ENCODE measurements around the gene ITIH5.
"Not testable (repeated sequence)": the region's sequence is repeated elsewhere in the genome, so short reads cannot be mapped to it uniquely, and the experiment has no call there.

The ITIH5 gene

DNA sequence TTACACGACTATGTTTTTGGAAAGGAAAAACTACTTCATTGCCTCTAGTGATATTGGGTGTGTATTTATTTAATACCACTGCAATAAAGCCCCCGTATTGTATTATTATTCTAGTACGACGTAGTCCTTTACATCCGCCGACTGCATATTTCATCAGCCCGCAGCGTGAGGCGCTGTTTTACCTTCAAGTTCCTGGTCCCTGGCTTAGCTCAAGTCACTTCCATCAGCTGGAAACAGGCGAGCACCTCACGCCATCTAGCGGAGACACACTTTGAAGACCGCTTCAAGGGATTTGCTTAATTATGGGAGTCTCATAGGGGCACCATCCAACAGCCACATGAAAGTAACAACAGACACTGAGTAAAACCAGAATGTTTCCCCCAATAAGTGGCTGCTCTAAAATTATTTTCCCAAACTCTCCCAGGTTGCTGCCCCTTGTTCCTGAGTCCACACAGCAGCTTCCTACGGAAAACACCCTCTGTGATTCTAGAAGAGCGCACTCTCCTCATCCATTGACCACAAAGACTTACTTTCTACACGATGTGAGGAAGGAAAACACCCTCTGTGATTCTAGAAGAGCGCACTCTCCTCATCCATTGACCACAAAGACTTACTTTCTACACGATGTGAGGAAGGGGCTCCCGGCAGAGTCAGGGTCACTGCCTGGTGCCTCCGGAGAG is 20.6 kb upstream of the ITIH5 start:
- DNase-seq: peak; percentile 19 to 55 (median 35)

- DNase-seq: no peak
Measured at GRCh38 chr10:7686351-7687171, 19.8 kb upstream of the ITIH5 start.

DNA sequence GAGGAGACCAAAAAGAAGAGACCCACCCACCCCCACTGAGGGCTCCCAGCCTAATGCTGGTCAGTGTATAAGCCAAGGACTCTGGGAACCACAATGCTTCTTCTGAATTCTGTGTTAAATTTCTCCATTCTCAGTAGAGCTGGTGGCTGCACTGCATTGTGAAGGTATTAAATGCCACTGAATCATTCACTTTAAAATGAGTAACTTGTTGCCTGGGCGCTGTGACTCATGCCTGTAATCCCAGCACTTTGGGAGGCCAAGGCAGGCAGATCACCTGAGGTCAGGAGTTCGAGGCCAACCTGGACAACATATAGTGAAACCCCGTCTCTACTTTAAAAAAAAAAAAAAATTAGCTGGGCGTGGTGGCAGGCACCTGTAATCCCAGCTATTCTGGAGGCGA is 13.3 kb upstream of the ITIH5 start:
- not testable (repeated sequence) for DNase-seq

GRCh38 chr10:7679256-7679655 is 12.5 kb upstream of the ITIH5 start:
- DNase-seq: no peak

- no peak for DNase-seq
Measured at GRCh38 chr10:7672341-7673134, 5.8 kb upstream of the ITIH5 start.

- DNase-seq: no peak
Measured at GRCh38 chr10:7670157-7670556, 3.4 kb upstream of the ITIH5 start.

DNA sequence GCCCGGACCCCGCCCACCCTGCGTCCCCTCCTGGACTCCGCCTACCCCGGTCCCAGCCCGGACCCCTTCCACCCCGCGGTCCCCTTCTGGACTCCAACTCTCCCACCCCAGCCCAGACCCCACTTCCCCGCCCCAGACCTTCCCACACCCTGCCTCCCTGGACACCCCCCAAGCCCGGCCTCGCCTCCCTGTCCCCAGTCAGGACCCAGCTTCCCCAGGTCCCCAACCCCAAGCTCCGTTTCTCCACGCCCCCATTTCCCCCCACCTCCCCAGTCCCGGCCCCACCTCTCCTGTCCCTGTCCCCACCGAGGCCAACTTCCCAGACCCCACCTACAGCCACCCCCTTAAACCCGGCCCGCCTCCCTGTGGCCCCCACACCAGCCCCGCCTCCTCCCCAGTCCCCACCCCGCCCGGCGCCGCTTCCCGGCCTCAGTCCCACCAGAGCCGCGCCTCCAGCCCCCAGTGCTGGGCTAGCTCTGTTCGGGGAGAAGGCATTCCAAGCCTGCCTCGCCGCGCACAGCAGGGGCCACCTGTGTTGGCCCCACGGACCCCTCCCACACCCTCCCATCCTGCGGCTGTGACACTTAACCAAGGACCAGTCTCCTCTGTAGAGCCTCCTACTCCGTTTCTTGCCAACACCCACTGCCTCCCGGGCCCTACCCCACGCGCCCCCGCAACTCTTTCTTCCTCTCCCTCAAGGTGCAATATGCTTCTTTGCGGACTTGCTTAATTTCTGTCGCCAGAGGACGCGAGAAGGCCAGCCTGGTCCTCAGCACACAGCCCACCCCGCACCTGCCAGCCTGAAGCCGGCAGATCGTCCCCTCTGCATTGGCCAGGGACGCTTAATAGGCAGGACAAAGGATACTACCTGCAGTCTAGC is 736 bp upstream of the ITIH5 start:
- DNase-seq: no peak

- DNase-seq: no peak
Measured at GRCh38 chr10:7665767-7666166, 999 bp downstream of the ITIH5 start.

DNA sequence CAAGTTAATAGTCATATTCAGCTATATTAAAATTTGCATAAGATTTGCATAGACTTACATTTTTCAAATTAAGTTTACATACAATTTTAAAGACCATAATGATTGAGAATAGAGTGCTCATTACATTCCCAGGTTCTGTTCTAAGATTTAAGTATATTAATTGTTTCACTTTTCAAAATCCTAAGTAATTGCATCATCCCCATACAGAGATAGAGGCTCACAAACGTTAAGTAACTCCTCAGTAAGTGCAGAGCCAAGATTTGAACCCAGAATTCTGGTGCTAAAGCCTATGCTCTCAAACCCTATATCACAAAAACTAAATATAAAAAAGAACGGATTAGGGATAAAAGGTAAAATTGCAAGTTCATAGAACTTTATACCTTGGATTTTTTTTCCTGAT is 2.1 kb downstream of the ITIH5 start:
- DNase-seq: no peak

DNA sequence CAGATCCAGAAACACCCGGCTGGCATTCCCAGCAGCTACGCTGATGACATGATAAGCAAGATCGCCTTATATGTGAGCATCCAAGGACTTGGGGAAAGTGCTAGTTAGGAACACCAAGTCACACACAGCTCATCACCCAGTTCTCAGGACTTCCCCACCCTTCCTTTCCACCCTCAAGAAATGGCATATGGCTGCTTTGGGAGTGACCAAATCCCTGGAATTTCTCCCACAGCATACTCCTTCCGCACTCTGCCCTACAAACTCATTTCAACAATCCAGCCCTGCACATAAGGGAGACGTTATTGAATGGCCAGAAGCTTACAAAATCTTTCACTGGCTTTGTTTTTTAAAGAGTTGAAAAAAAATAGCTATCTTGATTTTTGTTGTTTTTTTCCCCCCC is 4.2 kb downstream of the ITIH5 start:
- DNase-seq: no peak

GRCh38 chr10:7659560-7659959 is 7.2 kb downstream of the ITIH5 start:
- no peak for DNase-seq

- no peak for DNase-seq
Measured at GRCh38 chr10:7657552-7657951, 9.2 kb downstream of the ITIH5 start.

DNA sequence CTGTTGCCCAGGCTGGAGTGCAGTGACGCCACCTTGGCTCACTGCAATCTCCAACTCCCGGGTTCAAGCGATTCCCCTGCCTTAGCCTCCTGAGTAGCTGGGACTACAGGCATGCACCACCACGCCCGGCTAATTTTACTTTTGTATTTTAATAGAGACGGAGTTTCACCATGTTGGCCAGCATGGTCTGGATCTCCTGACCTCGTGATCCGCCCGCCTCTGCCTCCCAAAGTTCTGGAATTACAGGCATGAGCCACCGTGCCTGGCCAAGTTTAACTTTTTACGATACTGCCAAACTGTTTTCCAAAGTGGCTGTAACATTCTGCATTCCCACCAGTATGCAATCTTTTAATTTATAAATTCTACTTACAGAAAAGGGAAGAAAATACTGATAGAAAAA is 9.7 kb downstream of the ITIH5 start:
- DNase-seq: not testable (repeated sequence)

DNA sequence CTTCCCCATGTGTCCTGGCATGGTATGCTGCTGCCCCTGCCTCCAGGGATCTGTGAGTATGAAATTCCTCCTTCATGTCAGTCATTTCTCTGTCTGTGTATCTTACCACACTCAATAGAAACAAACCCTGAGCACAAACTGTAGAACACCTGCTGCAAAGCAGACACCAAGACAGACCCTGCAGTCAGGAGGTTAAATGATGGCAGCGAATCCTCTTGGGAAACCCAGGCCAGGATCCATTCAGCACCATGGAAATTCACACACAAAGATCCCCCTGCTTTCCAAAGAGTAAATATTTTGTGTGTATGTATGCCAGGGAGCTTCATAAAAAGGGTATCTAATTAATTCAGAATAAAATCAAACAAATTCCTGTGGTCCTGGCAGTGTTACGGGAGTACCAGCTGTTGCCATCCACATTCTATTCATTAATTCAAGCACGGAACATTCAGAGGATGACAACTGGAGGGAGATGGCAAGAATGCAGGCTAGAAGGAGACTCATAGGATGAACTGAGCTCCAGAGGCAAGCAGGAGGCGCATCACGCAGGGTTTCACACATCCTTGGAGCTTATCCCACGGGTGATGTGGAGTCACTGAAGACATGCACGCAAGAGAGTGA is 14.8 kb downstream of the ITIH5 start:
- no peak for DNase-seq

GRCh38 chr10:7649673-7650300 is 17.0 kb downstream of the ITIH5 start:
- DNase-seq: no peak

DNA sequence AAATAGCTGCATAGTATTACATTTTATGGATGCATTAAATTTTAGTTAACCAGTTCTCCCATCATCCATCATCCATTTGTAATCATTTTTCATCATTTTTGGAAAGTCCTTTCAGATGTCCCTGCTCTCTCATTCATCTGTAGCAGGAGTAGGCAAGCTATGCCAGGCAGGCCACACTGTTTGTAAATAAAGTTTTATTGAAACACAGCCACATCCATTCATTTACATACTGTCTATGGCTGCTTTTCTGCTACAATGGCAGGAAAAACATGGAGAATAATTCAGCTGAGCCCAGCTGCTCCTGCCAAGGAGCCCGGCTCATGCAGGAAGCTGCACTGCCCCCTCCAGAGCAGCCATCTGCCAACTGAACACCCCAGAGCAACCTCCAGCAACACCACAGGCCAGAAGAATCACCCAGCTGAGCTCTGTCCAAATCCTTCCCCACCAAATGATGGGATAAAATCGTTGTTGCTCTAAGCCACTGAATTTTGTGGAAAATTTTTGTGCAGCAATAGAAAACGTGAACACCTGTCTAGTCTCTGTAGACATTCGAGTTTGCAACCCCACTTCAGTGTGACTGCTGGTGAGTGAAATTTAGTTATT is 19.6 kb downstream of the ITIH5 start:
- no peak for DNase-seq

GRCh38 chr10:7642491-7643011 is 24.2 kb downstream of the ITIH5 start:
- DNase-seq: no peak

GRCh38 chr10:7635408-7636125 is 31.2 kb downstream of the ITIH5 start:
- DNase-seq: no peak

- no peak for DNase-seq
Measured at GRCh38 chr10:7634142-7634894, 32.4 kb downstream of the ITIH5 start.

DNA sequence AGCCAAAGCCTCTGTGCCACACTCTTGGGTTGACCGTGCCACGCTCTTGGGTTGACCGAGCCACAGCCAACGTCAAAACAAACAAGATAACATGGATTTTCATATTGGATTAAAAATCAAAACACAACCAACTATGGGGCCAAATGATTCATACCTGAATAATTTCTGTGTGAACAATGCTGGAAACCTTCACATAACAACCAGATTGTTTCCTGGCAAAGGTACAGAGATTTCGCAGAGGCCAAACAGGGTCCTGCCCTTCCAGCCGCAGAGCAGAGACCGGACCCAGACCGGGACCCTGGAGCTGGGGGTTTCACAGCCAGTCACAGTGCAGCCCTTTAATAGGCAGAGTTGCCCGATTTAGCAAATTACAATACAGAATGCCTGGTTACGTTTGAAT is 40.5 kb downstream of the ITIH5 start:
- DNase-seq: no peak
